ENCODE results near the gene TICAM2. TPM values are rescaled to one million over a fixed set of nuclear protein-coding genes. Genes with fewer than 3 reads are reported as not detected.
A peak's percentile ranks its signal among the peaks of the same experiment; 100 is the strongest.

The TICAM2 gene
- total RNA-seq, 1 experiment from 2014 or later = 0.24 TPM

DNA sequence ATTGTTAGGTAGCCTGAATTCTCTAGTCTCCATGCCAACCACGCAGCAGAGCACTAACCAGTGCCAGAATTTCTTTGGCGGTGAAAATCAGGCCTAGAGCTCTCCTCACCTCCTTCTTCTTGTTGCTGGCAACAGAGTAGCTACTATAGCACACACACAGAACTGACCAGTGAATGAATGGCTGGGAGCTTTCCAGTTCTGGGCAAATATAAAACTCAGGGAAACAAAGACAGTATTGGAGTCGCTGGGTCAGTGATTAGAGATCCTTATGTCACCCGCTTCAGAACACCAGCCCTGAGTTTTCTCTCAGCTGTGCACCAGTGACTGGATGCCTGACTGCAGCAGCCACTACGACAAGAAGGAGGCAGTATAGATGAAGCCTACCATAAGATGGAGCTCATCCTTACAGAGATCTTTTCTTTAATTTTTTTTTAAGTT lies 30.8 kb downstream of the TICAM2 start:
- no peaks in the 10 kb centered on the region for H4K20me1 ChIP-seq (ENCODE audit: control insufficient read depth, insufficient read depth, insufficient read length)
- H3K23ac ChIP-seq (ENCODE audit: insufficient read length, low read depth, low read length) = no peak overlapping the region
- Mint-ChIP-seq H3K4me1 (peaks cover 9 to 12% of the 10 kb centered on the region in 2 experiments), H3K36me3 (ENCODE audit: insufficient read depth in 1 of 3, low read depth in 3 of 3) (no peaks in the 10 kb centered on the region), H3K27me3 (ENCODE audit: low read depth) (no peaks in the 10 kb centered on the region), H3K9me3 (no peaks in the 10 kb centered on the region), H3K4me3 (no peak overlapping the region), H3K27ac (peak overlapping the region in 2 of 3 experiments; percentile 32 to 59; a peak in 2 of 7 replicates)
- peak; percentile 47 for DNase-seq
- H3K79me1 ChIP-seq (ENCODE audit: insufficient read depth, low read depth, low read length, poor library complexity, severe bottlenecking) = no peaks in the 10 kb centered on the region
- H3K4me2 ChIP-seq (ENCODE audit: insufficient read depth, insufficient read length, low read length) = no peak overlapping the region
- H2BK20ac ChIP-seq (ENCODE audit: low read depth, low read length, poor library complexity, severe bottlenecking) = no peak overlapping the region
- H3K4me1 ChIP-seq (ENCODE audit: insufficient read depth, low read length) = no peaks in the 10 kb centered on the region
- H3T11ph ChIP-seq (ENCODE audit: low read length) = no peak overlapping the region
- no peak overlapping the region for H3K18ac ChIP-seq (ENCODE audit: insufficient read length, low read depth, low read length)
- no peak overlapping the region for H3K56ac ChIP-seq (ENCODE audit: insufficient read length, low read depth, low read length)
- no peaks in the 10 kb centered on the region for H3K79me2 ChIP-seq (ENCODE audit: insufficient read depth, low read length)
- no peak overlapping the region for H4K5ac ChIP-seq (ENCODE audit: insufficient read length, low read depth, low read length)
- no peaks in the 10 kb centered on the region for H3K23me2 ChIP-seq (ENCODE audit: insufficient read length, low read depth, low read length, poor library complexity, severe bottlenecking)
- no peak overlapping the region for H4K8ac ChIP-seq (replicated peaks; ENCODE audit: insufficient read length, low read depth, low read length)
- no peak overlapping the region for H2BK12ac ChIP-seq (ENCODE audit: insufficient read length, low read depth, low read length)
- no peak overlapping the region for H2AFZ ChIP-seq (ENCODE audit: low read length)
- no peak overlapping the region for H2BK5ac ChIP-seq (ENCODE audit: insufficient read length, low read length)
- H3K27me3 ChIP-seq (ENCODE audit: insufficient read depth, low read length) = no peaks in the 10 kb centered on the region
- TF ChIP-seq, protein P1, sequence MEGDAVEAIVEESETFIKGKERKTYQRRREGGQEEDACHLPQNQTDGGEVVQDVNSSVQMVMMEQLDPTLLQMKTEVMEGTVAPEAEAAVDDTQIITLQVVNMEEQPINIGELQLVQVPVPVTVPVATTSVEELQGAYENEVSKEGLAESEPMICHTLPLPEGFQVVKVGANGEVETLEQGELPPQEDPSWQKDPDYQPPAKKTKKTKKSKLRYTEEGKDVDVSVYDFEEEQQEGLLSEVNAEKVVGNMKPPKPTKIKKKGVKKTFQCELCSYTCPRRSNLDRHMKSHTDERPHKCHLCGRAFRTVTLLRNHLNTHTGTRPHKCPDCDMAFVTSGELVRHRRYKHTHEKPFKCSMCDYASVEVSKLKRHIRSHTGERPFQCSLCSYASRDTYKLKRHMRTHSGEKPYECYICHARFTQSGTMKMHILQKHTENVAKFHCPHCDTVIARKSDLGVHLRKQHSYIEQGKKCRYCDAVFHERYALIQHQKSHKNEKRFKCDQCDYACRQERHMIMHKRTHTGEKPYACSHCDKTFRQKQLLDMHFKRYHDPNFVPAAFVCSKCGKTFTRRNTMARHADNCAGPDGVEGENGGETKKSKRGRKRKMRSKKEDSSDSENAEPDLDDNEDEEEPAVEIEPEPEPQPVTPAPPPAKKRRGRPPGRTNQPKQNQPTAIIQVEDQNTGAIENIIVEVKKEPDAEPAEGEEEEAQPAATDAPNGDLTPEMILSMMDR (conservative IDR thresholded peaks at IDR 0.05) = peak; percentile 52
- H2AK5ac ChIP-seq (ENCODE audit: insufficient read length, low read length) = no peak overlapping the region
- no peak overlapping the region for H3K27ac ChIP-seq (ENCODE audit: insufficient read length, low read depth, low read length)
- H2BK15ac ChIP-seq (ENCODE audit: low read depth, low read length) = no peak overlapping the region
- H3K9ac ChIP-seq (ENCODE audit: extremely low read depth, insufficient read length, low read length) = no peak overlapping the region
- no peak overlapping the region for H3K14ac ChIP-seq (ENCODE audit: insufficient read depth, low read length)
- no peak overlapping the region for H4K91ac ChIP-seq (ENCODE audit: insufficient read length, low read depth, low read length)
- no CpG with 5 or more reads among the region's 5 CpGs for WGBS (ENCODE audit: extremely low coverage, insufficient read length, low lambda C conversion rate)
- no peaks in the 10 kb centered on the region for H3K9me3 ChIP-seq (ENCODE audit: control insufficient read depth, low read depth, low read length)
- no peak overlapping the region for H2BK120ac ChIP-seq (ENCODE audit: low read depth, low read length, poor library complexity, severe bottlenecking)
- no peak overlapping the region for H3K4ac ChIP-seq (ENCODE audit: low read depth, low read length)

Measured in H9 (cell line).